Stimulated activated CD4-positive, alpha-beta T cell treated with anti-CD3 and anti-CD28 coated beads, Interleukin-15, amount 100 ng/mL, for 1 hour (primary cell): Measurements from ENCODE around the gene PPM1B.
"Not testable (repeated sequence)": the region's sequence is repeated elsewhere in the genome, so short reads cannot be mapped to it uniquely, and the experiment has no call there.

Experiments
- DNase-seq, 2 donors: peaks; one replicate each; pipeline ENCODE4 v3.0.0-alpha.2; 2020; ENCODE audit warnings: low read depth in 1 of 2, low spot score in 1 of 2

The PPM1B gene

GRCh38 chr2:44246840-44247369 lies 78.2 kb downstream of the PPM1B start:
- no peak for DNase-seq

- no peak for DNase-seq
Observed at GRCh38 chr2:44247924-44248323, 79.2 kb downstream of the PPM1B start.

- DNase-seq: not testable (repeated sequence)
Observed at GRCh38 chr2:44249269-44249668, 80.6 kb downstream of the PPM1B start.

GRCh38 chr2:44250376-44250775 lies 81.7 kb downstream of the PPM1B start:
- no peak for DNase-seq

DNA sequence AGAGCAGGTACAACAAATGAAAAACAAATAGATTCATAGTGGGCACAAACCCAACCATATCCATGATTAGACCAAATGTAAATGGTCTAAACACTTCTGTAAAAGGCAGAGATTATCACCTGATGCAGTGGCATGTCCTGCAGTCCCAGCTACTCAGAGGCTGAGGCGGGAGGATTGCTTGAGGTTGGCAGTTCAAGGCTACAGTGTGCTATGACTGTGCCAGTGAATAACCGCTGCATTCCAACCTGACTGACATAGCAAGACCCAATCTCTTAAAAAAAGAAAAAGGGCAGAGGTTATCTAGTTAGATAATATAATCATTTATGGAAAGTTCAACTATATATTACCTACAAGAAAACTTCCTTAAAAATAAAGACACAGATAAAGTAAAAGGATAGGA lies 85.3 kb downstream of the PPM1B start:
- no peak for DNase-seq

DNA sequence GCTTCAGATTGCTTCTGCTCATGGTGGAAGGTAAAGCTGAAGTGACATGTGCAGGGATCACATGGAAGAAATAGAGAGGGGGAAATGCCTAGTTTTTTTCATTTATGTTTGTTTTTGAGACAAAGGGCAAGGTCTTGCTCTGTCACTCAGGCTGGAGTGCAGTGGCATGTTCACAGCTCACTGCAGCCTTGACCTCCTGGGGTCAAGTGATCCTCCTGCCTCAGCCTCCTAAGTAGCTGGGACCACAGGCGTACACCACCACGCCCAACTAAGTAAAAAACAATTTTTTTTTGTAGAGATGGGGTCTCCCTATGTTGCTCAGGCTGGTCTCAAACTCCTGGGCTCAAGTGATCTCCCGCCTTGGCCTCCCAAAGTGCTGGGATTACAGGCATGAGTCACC lies 87.0 kb downstream of the PPM1B start:
- DNase-seq: not testable (repeated sequence)

GRCh38 chr2:44257802-44258201 lies 89.1 kb downstream of the PPM1B start:
- not testable (repeated sequence) for DNase-seq

GRCh38 chr2:44267269-44267795 lies 98.7 kb downstream of the PPM1B start:
- DNase-seq: no peak

DNA sequence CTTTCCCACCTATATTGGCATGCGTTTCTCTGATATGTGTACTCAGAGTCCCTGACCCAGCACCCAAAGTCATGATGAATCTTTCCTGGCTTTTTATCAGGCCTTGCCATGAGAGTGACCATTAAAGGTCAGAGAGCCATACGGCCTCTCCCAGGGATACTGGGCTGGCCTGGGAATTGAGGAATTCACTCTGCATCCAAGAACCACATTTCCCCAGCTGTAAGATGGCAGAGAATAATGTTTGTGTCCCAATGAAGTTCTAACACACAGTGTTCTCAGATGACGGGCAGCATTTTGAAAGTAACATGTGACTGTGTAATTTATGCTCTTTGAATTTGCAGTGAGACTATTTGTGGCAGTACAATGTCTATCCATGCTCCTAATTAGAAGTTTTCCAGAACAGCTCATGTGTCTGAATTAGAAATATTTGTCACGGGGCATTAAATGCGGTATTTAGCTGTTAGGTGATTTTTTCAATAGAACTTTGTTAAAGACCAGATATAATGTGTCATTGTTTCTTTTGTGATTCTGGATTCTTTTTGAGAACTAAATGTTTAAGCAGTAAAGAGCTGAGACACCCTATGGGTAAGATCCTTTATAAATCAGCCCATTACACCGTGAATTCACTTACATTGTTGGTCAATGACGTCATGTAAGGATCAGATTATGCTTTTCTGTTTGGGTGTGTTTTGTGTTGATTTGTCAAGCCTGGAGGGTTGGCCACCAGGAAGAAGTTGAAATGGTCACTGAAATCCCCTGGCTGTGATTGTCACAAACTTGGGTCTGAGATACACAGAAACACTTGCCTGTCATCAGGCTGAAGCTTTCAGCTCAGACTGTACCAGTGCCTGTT lies 99.3 kb downstream of the PPM1B start:
- DNase-seq: no peak

DNA sequence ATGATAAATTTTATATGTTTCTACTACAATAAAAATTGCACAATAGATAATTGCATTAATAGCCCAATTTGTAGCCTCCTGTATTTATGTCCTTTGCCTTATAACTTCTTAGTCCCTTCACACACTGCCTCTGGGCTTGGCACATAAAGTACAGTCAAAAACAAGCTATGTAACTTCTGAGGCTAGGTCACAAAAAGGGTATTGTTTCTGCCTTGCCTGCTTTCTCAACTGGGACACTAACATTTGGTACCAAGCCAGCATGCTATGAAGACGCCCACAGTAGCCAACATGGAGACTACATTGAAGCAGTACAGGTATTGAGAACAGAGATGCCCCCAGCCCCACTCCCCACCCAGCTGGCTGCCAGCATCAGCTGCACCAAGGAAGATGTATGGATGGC lies 101.2 kb downstream of the PPM1B start:
- no peak for DNase-seq

DNA sequence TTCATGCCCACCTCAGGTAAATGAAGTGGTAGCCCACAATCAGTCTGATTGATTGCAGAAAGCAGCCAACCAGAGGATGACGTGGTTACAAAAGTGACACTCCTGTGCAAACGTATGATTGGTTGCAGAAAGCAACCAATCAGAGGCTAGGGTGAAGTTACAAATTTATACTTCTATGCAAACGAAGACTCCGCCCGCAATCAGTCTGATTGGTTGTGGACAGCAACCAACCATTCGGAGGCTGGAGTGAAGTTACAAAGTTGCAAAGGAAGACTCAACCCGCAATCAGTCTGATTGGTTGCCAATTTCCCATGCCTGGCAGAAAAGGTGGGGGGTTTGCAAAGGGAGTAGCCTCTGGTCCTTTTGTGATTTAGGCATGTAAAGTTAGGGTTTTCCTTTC lies 102.6 kb downstream of the PPM1B start:
- DNase-seq: no peak

- no peak for DNase-seq
Observed at GRCh38 chr2:44273076-44273475, 104.4 kb downstream of the PPM1B start.

DNA sequence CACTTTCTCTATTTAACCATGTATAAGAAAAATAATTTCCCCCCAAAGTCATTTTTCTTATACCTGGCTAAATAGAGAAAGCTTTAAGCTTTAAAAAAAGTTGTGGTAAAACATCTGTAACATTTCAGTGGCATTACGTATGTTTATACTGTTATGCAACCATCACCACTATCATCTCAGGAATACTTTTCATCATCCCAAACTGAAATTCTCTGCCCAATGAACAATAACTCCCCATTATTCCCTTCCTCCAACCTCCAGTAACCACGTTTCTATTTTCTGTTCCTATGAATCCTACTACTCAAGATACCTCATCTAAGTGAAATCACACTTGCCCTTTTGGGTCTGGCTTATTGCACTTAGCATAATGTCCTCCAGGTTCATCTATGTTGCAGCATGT lies 104.9 kb downstream of the PPM1B start:
- DNase-seq: no peak

- DNase-seq: no peak
Observed at GRCh38 chr2:44275927-44276303, 107.2 kb downstream of the PPM1B start.

DNA sequence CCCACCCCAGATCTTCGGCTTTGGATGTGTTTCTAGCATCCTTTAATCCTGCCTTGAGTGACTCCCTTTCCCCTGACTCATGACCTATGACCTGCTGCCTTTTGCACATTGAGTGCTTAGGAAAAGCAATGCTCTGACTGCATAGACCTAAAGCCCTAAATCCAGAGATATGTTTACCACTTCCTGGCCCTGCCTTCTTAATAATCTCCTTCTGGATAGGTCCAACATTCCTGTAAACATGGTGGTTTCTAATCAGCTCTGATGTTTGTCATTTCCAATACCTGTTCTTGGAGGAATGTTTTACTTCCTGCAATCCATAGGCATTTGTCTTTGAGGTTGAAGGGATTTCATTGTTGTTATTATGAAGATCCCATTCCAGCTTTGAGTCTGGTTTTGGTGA lies 108.9 kb downstream of the PPM1B start:
- DNase-seq: no peak

GRCh38 chr2:44280869-44281268 lies 112.2 kb downstream of the PPM1B start:
- DNase-seq: no peak
